ENCODE results near the gene NKAIN2.
"Not testable (repeated sequence)": the region's sequence is repeated elsewhere in the genome, so short reads cannot be mapped to it uniquely, and the experiment has no call there.

NKAIN2 gene

DNA sequence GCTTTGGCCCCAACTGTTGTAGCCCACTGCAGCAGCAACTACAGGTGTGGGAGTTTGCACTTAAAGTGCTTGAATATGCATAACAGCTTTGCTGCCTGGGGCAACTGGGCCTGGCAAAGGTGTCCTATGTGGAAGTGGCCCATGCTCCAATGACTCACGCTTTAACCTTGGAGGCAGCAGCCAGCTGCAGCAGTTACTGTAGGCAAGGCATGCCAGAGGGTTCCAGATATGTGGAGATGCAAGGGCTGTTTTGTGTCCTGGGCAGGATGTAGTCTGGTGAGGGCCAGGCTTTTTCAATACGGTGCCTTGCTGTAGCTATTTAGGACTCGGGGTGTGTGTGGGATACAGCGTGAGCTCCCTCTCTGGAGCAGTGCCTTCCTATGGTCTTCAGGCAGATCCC lies 150.3 kb downstream of the NKAIN2 start:
- no peak overlapping the region for H2AFZ ChIP-seq (ENCODE audit: low read length, unreplicated experiment)
- no peaks in the 10 kb centered on the region for H3K79me2 ChIP-seq (ENCODE audit: control insufficient read depth, insufficient read depth, low read length, unreplicated experiment)
- H3K4me3 ChIP-seq (ENCODE audit: low read depth, low read length): no peak overlapping the region
- no peaks in the 10 kb centered on the region for H3K36me3 ChIP-seq (ENCODE audit: insufficient read depth, low read length)
- no peaks in the 10 kb centered on the region for H3K4me1 ChIP-seq (ENCODE audit: control insufficient read depth, insufficient read depth, low read length, unreplicated experiment)
- H3K27me3 ChIP-seq (ENCODE audit: insufficient read depth, low read length): no peaks in the 10 kb centered on the region
- H3K27ac ChIP-seq (ENCODE audit: low read depth, low read length): no peak overlapping the region

DNA sequence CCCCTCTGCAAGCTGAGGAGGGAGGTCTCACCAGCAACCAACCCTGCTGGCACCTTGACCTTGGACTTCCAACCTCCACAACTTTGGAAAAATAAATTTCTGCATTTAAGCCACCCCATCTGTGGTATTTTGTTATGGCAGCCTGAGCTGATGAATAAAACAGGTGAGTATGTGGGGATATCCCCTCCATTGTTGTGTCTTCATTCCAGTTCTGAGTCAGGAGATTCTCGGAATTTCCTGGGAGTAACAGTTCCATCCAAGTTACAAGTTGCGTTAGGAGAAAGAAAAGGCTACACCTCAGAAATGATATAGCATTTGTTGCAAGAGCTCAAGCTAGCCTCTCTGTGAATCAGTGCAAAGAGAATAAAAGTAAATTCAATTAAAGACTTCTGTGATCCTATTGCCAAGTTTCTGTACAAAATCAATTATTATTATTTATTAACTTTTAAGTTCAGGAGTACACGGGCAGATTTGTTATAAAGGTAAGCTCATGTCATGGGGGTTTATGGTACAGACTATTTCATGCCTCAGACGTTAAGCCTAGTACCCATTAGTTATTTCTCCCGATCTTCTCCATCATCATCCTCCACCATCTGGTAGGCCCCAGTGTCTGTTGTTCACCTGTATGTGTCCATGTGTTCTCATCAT lies 153.0 kb downstream of the NKAIN2 start:
- no peak overlapping the region for H3K4me3 ChIP-seq (ENCODE audit: low read depth, low read length)
- H2AFZ ChIP-seq (ENCODE audit: low read length, unreplicated experiment): no peak overlapping the region
- no peak overlapping the region for H3K27ac ChIP-seq (ENCODE audit: low read depth, low read length)
- H3K36me3 ChIP-seq (ENCODE audit: insufficient read depth, low read length): no peaks in the 10 kb centered on the region
- no peaks in the 10 kb centered on the region for H3K4me1 ChIP-seq (ENCODE audit: control insufficient read depth, insufficient read depth, low read length, unreplicated experiment)
- H3K27me3 ChIP-seq (ENCODE audit: insufficient read depth, low read length): no peaks in the 10 kb centered on the region
- H3K79me2 ChIP-seq (ENCODE audit: control insufficient read depth, insufficient read depth, low read length, unreplicated experiment): no peaks in the 10 kb centered on the region

DNA sequence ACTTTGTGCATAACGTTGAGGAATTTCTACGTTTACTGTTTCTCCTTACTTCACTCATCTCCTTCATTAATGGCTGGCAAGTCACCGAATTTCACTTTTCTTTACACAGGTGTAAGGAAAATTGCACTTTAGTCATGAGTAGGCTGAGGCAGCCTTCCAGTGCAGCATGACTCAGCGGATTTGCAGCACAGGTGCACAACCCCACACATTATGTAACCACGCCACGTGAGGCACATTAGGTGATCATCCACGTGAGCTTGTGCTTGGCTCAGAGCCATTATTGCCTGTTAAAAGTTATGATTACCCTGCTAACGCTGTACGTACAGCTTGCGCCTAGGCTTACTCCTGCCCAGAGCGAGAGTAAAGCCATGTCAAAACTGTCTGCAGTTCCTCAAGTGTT lies 158.8 kb downstream of the NKAIN2 start:
- Histone ChIP-seq H3K36me3 (ENCODE audit: insufficient read depth, low read length) (no peaks in the 10 kb centered on the region), H3K27ac (ENCODE audit: low read depth, low read length) (no peak overlapping the region), H3K79me2 (ENCODE audit: control insufficient read depth, insufficient read depth, low read length, unreplicated experiment) (no peaks in the 10 kb centered on the region), H3K4me1 (ENCODE audit: control insufficient read depth, insufficient read depth, low read length, unreplicated experiment) (no peaks in the 10 kb centered on the region), H3K27me3 (ENCODE audit: insufficient read depth, low read length) (no peaks in the 10 kb centered on the region), H2AFZ (ENCODE audit: low read length, unreplicated experiment) (no peak overlapping the region), H3K4me3 (ENCODE audit: low read depth, low read length) (no peak overlapping the region)

DNA sequence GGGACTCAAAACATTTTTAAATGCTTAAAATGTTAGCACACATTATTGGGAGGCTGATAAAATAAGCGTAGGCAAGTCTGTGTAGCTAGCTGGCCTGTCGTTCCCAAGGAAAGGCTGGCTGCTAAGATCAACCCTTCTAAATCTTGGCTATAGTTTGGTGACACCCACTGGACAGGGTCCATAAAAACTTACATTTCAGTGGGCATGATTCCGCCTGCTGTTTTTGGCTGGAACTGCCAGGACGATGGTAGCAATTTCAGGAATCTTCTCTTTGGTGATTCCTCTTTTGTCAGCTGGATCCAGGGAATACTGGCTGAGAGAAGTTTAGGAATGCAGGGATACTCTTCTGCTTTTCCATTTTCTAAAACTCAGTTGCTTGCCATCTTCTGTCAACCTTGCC lies 162.2 kb downstream of the NKAIN2 start:
- Histone ChIP-seq H3K27me3 (ENCODE audit: insufficient read depth, low read length) (no peaks in the 10 kb centered on the region), H3K27ac (ENCODE audit: low read depth, low read length) (no peak overlapping the region), H3K79me2 (ENCODE audit: control insufficient read depth, insufficient read depth, low read length, unreplicated experiment) (no peaks in the 10 kb centered on the region), H3K4me1 (ENCODE audit: control insufficient read depth, insufficient read depth, low read length, unreplicated experiment) (no peaks in the 10 kb centered on the region), H3K36me3 (ENCODE audit: insufficient read depth, low read length) (no peaks in the 10 kb centered on the region), H3K4me3 (ENCODE audit: low read depth, low read length) (no peak overlapping the region), H2AFZ (ENCODE audit: low read length, unreplicated experiment) (no peak overlapping the region)

GRCh38 chr6:123966618-123967017 lies 163.0 kb downstream of the NKAIN2 start:
- Histone ChIP-seq H3K4me1 (ENCODE audit: control insufficient read depth, insufficient read depth, low read length, unreplicated experiment) (no peaks in the 10 kb centered on the region), H3K79me2 (ENCODE audit: control insufficient read depth, insufficient read depth, low read length, unreplicated experiment) (no peaks in the 10 kb centered on the region), H3K4me3 (ENCODE audit: low read depth, low read length) (no peak overlapping the region), H2AFZ (ENCODE audit: low read length, unreplicated experiment) (no peak overlapping the region), H3K27me3 (ENCODE audit: insufficient read depth, low read length) (no peaks in the 10 kb centered on the region), H3K36me3 (ENCODE audit: insufficient read depth, low read length) (no peaks in the 10 kb centered on the region), H3K27ac (ENCODE audit: low read depth, low read length) (no peak overlapping the region)

DNA sequence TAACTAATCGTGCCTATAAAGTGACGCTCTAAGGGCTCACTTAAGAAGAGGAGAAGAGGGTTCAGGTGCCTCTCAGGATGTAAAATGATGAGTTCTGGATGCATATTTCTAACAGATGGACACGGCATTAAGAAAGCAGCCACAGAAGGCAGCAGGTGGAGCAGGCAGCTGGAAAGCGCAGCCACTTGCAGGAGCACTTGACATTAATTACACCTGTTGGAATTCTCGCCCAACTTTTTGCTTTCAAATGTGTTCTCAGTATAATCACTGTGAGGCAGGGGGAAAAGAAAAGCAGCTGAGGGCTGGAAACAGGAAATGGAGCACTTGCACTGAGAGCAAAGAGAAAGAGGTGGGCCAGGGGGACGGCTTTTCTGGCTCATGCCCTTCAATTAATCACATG lies 164.2 kb downstream of the NKAIN2 start:
- H3K27me3 ChIP-seq (ENCODE audit: insufficient read depth, low read length): no peaks in the 10 kb centered on the region
- no peak overlapping the region for H3K4me3 ChIP-seq (ENCODE audit: low read depth, low read length)
- no peaks in the 10 kb centered on the region for H3K79me2 ChIP-seq (ENCODE audit: control insufficient read depth, insufficient read depth, low read length, unreplicated experiment)
- no peak overlapping the region for H2AFZ ChIP-seq (ENCODE audit: low read length, unreplicated experiment)
- H3K36me3 ChIP-seq (ENCODE audit: insufficient read depth, low read length): no peaks in the 10 kb centered on the region
- no peak overlapping the region for H3K27ac ChIP-seq (ENCODE audit: low read depth, low read length)
- no peaks in the 10 kb centered on the region for H3K4me1 ChIP-seq (ENCODE audit: control insufficient read depth, insufficient read depth, low read length, unreplicated experiment)

DNA sequence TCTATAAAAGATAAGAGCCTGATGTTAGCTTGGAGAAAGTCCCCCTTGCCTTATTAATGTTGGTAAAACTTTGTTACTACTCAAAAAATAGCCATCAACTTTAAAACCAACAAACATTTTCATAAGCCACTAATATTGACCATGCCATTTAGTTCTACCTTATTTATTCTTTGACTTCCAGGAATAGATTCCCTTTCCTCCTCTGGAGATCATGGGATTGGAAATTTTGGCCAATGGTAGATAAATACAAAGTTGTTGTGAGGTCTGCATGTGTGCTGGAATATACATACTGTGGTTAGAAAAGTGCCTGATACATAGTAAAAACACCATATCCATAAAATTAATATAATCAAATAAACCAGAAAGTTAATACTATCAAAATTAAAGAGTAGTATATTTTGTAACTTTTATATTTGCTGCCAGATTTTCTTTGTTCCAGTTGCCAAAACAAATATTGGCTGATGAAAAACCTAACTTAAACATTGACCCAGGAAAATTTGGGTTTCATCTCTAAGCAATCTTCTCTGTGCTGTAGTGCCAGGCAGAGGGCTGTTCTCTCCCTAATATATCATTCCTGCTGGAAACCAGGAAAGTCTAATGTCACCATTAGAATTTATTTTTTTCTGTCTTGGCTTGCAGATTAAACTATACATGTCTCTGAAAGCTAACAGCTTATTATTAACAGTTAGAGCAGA lies 169.1 kb downstream of the NKAIN2 start:
- Histone ChIP-seq H3K4me3 (ENCODE audit: low read depth, low read length) (no peak overlapping the region), H3K27me3 (ENCODE audit: insufficient read depth, low read length) (no peaks in the 10 kb centered on the region), H3K27ac (ENCODE audit: low read depth, low read length) (no peak overlapping the region), H2AFZ (ENCODE audit: low read length, unreplicated experiment) (no peak overlapping the region), H3K4me1 (ENCODE audit: control insufficient read depth, insufficient read depth, low read length, unreplicated experiment) (no peaks in the 10 kb centered on the region), H3K79me2 (ENCODE audit: control insufficient read depth, insufficient read depth, low read length, unreplicated experiment) (no peaks in the 10 kb centered on the region), H3K36me3 (ENCODE audit: insufficient read depth, low read length) (no peaks in the 10 kb centered on the region)

DNA sequence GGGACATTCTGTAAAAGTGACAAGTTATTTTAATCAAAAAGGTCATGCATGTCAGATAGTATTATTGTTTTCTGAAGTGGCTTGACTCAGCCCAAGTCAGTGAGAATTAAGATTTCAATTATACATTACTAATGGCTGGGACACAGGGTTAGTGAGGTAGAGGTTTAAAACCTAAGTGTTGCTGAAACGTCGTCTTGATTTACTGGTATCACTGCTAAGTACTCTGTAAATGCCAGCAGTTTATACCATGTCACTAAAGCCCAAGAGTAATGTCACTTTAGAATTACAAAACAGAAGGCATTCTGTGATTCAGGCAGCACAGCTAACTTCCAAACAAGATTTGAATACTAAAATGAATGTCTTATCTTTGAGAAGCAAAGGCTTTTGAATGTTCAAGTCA lies 176.6 kb downstream of the NKAIN2 start:
- Histone ChIP-seq H3K79me2 (ENCODE audit: control insufficient read depth, insufficient read depth, low read length, unreplicated experiment) (no peaks in the 10 kb centered on the region), H3K27me3 (ENCODE audit: insufficient read depth, low read length) (no peaks in the 10 kb centered on the region), H2AFZ (ENCODE audit: low read length, unreplicated experiment) (no peak overlapping the region)

DNA sequence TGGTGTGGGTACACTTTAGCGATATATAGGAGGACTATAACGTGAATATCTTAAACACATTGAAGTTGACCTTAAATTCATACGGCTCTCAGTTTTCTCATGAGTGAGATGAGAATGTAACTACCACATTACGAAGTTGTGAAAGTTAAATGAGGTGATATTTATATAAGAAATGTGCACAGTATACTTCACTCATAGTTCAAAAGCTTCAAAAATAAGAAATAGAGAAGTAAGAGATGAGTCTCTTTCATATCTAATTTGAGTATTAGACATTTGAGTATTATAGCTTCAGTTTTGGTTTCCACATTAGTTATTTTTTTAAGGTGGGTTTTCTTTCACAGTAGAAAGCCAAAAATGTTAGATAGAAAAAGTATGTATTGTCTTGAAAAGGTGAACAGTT lies 183.3 kb downstream of the NKAIN2 start:
- Histone ChIP-seq H3K27ac (ENCODE audit: low read depth, low read length) (no peak overlapping the region), H3K27me3 (ENCODE audit: insufficient read depth, low read length) (no peaks in the 10 kb centered on the region), H2AFZ (ENCODE audit: low read length, unreplicated experiment) (no peak overlapping the region), H3K4me1 (ENCODE audit: control insufficient read depth, insufficient read depth, low read length, unreplicated experiment) (no peaks in the 10 kb centered on the region), H3K79me2 (ENCODE audit: control insufficient read depth, insufficient read depth, low read length, unreplicated experiment) (no peaks in the 10 kb centered on the region), H3K4me3 (ENCODE audit: low read depth, low read length) (no peak overlapping the region), H3K36me3 (ENCODE audit: insufficient read depth, low read length) (no peaks in the 10 kb centered on the region)

More for the DNA sequence above, 176.6 kb downstream of the NKAIN2 start:
- H3K4me3 ChIP-seq (ENCODE audit: low read depth, low read length): no peak overlapping the region
- H3K4me1 ChIP-seq (ENCODE audit: control insufficient read depth, insufficient read depth, low read length, unreplicated experiment): no peaks in the 10 kb centered on the region
- no peaks in the 10 kb centered on the region for H3K36me3 ChIP-seq (ENCODE audit: insufficient read depth, low read length)
- H3K27ac ChIP-seq (ENCODE audit: low read depth, low read length): no peak overlapping the region

GRCh38 chr6:123989918-123990317 lies 186.3 kb downstream of the NKAIN2 start:
- not testable (repeated sequence) for H2AFZ ChIP-seq (ENCODE audit: low read length, unreplicated experiment); H3K27me3 ChIP-seq (ENCODE audit: insufficient read depth, low read length); H3K79me2 ChIP-seq (ENCODE audit: control insufficient read depth, insufficient read depth, low read length, unreplicated experiment); H3K27ac ChIP-seq (ENCODE audit: low read depth, low read length); H3K4me3 ChIP-seq (ENCODE audit: low read depth, low read length); H3K4me1 ChIP-seq (ENCODE audit: control insufficient read depth, insufficient read depth, low read length, unreplicated experiment); H3K36me3 ChIP-seq (ENCODE audit: insufficient read depth, low read length)

DNA sequence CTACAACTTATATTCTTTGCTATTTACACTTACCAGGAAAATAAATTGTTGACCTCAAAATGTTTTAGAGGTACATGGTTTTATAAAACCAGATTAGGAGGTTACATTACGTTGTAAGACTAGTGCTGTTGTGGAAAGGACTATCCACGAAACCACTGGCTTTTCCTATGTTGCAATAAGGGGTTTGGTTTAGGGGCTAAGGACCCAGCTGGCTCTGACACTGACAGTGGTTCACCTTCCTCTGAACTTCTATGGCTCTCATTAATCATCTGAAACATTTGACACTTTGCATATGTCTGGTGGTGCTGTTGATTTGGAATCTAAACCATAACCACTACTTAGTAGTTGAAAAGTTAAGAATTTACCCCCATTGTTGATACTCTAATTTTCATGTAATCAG lies 186.7 kb downstream of the NKAIN2 start:
- H3K4me1 ChIP-seq (ENCODE audit: control insufficient read depth, insufficient read depth, low read length, unreplicated experiment): no peaks in the 10 kb centered on the region
- no peaks in the 10 kb centered on the region for H3K79me2 ChIP-seq (ENCODE audit: control insufficient read depth, insufficient read depth, low read length, unreplicated experiment)
- no peak overlapping the region for H3K27ac ChIP-seq (ENCODE audit: low read depth, low read length)
- H2AFZ ChIP-seq (ENCODE audit: low read length, unreplicated experiment): no peak overlapping the region
- H3K4me3 ChIP-seq (ENCODE audit: low read depth, low read length): no peak overlapping the region
- no peaks in the 10 kb centered on the region for H3K36me3 ChIP-seq (ENCODE audit: insufficient read depth, low read length)
- no peaks in the 10 kb centered on the region for H3K27me3 ChIP-seq (ENCODE audit: insufficient read depth, low read length)

Measured in ACC112 (cell line).